SH-SY5Y (cell line): ENCODE results near the gene PCNA.

Experiments
- GATA2 ChIP-seq: IDR thresholded peaks from 2 replicates; pipeline ENCODE4 v1.6.1; 2011; ENCODE audit warnings: mild to moderate bottlenecking, low read depth, low read length
- GATA3 ChIP-seq: IDR thresholded peaks from 2 replicates; pipeline ENCODE4 v1.6.1; 2011; ENCODE audit warnings: low read depth, mild to moderate bottlenecking, low read length, moderate library complexity

DNA sequence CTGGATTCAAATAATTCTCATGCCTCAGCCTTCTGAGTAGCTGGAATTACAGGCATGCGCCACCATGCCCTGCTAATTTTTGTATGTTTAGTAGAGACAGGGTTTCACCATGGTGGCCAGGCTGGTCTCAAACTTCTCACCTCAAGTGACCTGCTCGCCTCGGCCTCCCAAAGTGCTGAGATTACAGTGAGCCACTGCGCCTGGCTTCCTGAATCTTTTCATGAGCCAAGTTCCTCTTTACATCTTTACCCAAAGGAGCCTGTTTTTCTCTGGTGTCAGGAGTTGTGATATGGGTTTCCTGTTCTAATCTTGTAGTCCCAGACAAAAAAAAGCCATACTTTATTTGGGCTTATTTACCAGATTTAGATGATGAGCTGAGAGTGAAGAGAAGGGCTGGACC is 34.4 kb downstream of the PCNA start:
- TF ChIP-seq GATA2 (no peak), GATA3 (no peak)
